GM12878 (cell line): ENCODE data around the gene CIROP. TPM values are rescaled to one million over a fixed set of nuclear protein-coding genes. Genes with fewer than 3 reads are reported as not detected.

ENCODE experiments used
- ATAC-seq: fragments of 200-7000 bp; cut with Tn5 transposase; 3 replicates; pipeline ENCODE4 v1.9.1; 2020; ENCODE audit warnings: mild to moderate bottlenecking, moderate library complexity
- BruUV-seq: library from RNA; stranded (reverse); fragments of 400-500 nt; replicated peaks from 2 replicates; lab custom pipeline; 2021; lab: Mats Ljungman, UMichigan
- CTCF ChIA-PET: fragments of 300-600 bp; sonication (Branson Sonifier 250); formaldehyde crosslinking; extraction: SDS; loops from one replicate; lab custom pipeline; 2021; ENCODE audit warnings: inconsistent platforms; lab: Yijun Ruan, JAX
- POLR2A ChIA-PET: fragments of 350-600 bp; formaldehyde crosslinking; extraction: SDS; loops from one replicate; lab custom pipeline; 2021; ENCODE audit warnings: inconsistent platforms; lab: Charles Lee
- RAD21 ChIA-PET: fragments of 300-600 bp; sonication (Branson Sonifier 250); formaldehyde crosslinking; loops from one replicate; lab custom pipeline; 2023; ENCODE audit warnings: antibody characterized with exemption; ENCODE audit not compliant: unreplicated experiment; lab: Charles Lee
- SMC1A ChIA-PET: fragments of 300-600 bp; sonication (Branson Sonifier 250); formaldehyde crosslinking; loops from one replicate; lab custom pipeline; 2023; ENCODE audit not compliant: unreplicated experiment, uncharacterized antibody; lab: Charles Lee
- DNase-seq: peaks from one replicate; pipeline ENCODE4 v3.0.0-alpha.2; 2011; ENCODE audit warnings: low read depth, low spot score
- FAIRE-seq: peaks from 3 replicates; lab custom pipeline; 2011; peaks lifted over from hg19 to GRCh38; lab: Jason Lieb, UNC
- H2AFZ ChIP-seq: 2 replicates; pipeline ENCODE4 v1.6.0; 2011; ENCODE audit warnings: low read depth, low read length, control low read depth; ENCODE audit not compliant: control insufficient read depth
- H3K27ac ChIP-seq: 2 replicates; pipeline ENCODE4 v1.5.1; 2011; ENCODE audit warnings: control low read depth; ENCODE audit not compliant: control insufficient read depth, insufficient read depth
- H3K27me3 ChIP-seq, 2 experiments: replicated peaks in 1 of 2; 2 replicates each; pipeline versions ENCODE4 v1.6.0 to v1.6.1; 2011; ENCODE audit warnings: low read length in 1 of 2; ENCODE audit not compliant: control insufficient read depth in 2 of 2, insufficient read depth in 2 of 2
- H3K36me3 ChIP-seq, 2 experiments: 2 replicates each; pipeline ENCODE4 v1.5.1; 2011; ENCODE audit warnings: low read length in 1 of 2; ENCODE audit not compliant: control insufficient read depth in 2 of 2, insufficient read depth in 2 of 2
- H3K4me1 ChIP-seq: 2 replicates; pipeline ENCODE4 v1.6.1; 2011; ENCODE audit warnings: mild to moderate bottlenecking, low read length, moderate library complexity, mixed read lengths; ENCODE audit not compliant: control insufficient read depth, insufficient read depth
- H3K4me2 ChIP-seq: 2 replicates; pipeline ENCODE4 v1.6.0; 2011; ENCODE audit warnings: control low read depth; ENCODE audit not compliant: control insufficient read depth, insufficient read depth
- H3K4me3 ChIP-seq: fragments of 200-600 bp; sonication (generic); 2 replicates; pipeline ENCODE4 v1.5.1; 2016
- H3K79me2 ChIP-seq: 2 replicates; pipeline ENCODE4 v1.6.0; 2011; ENCODE audit warnings: low read length; ENCODE audit not compliant: control insufficient read depth, insufficient read depth
- H3K9ac ChIP-seq: 2 replicates; pipeline ENCODE4 v1.8.0; 2011; ENCODE audit warnings: low read length, control low read depth, mixed read lengths; ENCODE audit not compliant: control insufficient read depth, insufficient read depth
- H3K9me3 ChIP-seq: replicated peaks from 3 replicates; pipeline ENCODE4 v1.5.1; 2011; ENCODE audit warnings: mild to moderate bottlenecking, low read length; ENCODE audit not compliant: control insufficient read depth, insufficient read depth
- H4K20me1 ChIP-seq: 2 replicates; pipeline ENCODE4 v1.6.0; 2011; ENCODE audit not compliant: control insufficient read depth, insufficient read depth
- BACH1 ChIP-seq: fragments of 450-650 bp; IDR thresholded peaks from 2 replicates; pipeline ENCODE4 v1.6.1; 2017; ENCODE audit warnings: mild to moderate bottlenecking, borderline replicate concordance
- BCL3 ChIP-seq: IDR thresholded peaks from 2 replicates; pipeline ENCODE4 v1.6.1; 2011; ENCODE audit warnings: borderline replicate concordance, low read depth, mild to moderate bottlenecking, moderate library complexity, low read length; ENCODE audit not compliant: insufficient read depth, poor library complexity, severe bottlenecking
- CEBPB ChIP-seq, 2 experiments: fragments of 150-350 bp in 1 of 2; IDR thresholded peaks; 2 replicates each; pipeline ENCODE4 v1.6.1; 2012 to 2014; ENCODE audit warnings: low read depth in 2 of 2, low read length in 2 of 2, borderline replicate concordance in 1 of 2, inconsistent platforms in 1 of 2
- ELK1 ChIP-seq: IDR thresholded peaks from 2 replicates; pipeline ENCODE4 v1.6.1; 2012; ENCODE audit warnings: low read depth, low read length, improper control_type of control experiment
- MTA3 ChIP-seq: IDR thresholded peaks from 2 replicates; pipeline ENCODE4 v1.6.1; 2012; ENCODE audit warnings: low read length, inconsistent platforms, borderline replicate concordance
- MXI1 ChIP-seq: fragments of 150-350 bp; IDR thresholded peaks from 2 replicates; pipeline ENCODE4 v1.6.1; 2011; ENCODE audit warnings: low read depth, mild to moderate bottlenecking, inconsistent platforms, low read length, improper control_type of control experiment
- RB1 ChIP-seq: fragments of 450-650 bp; formaldehyde crosslinking; IDR thresholded peaks from 2 replicates; pipeline ENCODE4 v1.6.1; 2017; ENCODE audit warnings: mild to moderate bottlenecking, borderline replicate concordance
- SIN3A ChIP-seq: IDR thresholded peaks from 2 replicates; pipeline ENCODE4 v1.6.1; 2012; ENCODE audit warnings: low read depth, low read length, improper control_type of control experiment
- SMARCA5 ChIP-seq: fragments of 450-650 bp; IDR thresholded peaks from 2 replicates; pipeline ENCODE4 v1.6.1; 2017; ENCODE audit warnings: mild to moderate bottlenecking
- STAT1 ChIP-seq: fragments of 450-650 bp; conservative IDR thresholded peaks from 2 replicates; pipeline ENCODE4 v1.6.1; 2014; ENCODE audit warnings: antibody characterized with exemption, mild to moderate bottlenecking
- ZNF274 ChIP-seq: IDR thresholded peaks from one replicate; pipeline ENCODE4 v1.8.0; 2011; ENCODE audit not compliant: insufficient read length, insufficient read depth
- WGBS: methylation state at CpG from one replicate; pipeline ENCODE4 v1.1.6; 2016; ENCODE audit warnings: low lambda C conversion rate; ENCODE audit not compliant: insufficient replicate concordance, insufficient coverage; ENCODE audit errors: missing lambda C conversion rate; 5-methylcytosine and 5-hydroxymethylcytosine counted together
- in situ Hi-C: fragments of 300-500 bp; cut with MboI; formaldehyde crosslinking; loops from 9 replicates; pipeline ENCODE4 v1.14.3; 2018; ENCODE audit warnings: mixed read lengths
- intact Hi-C: fragments of 100-400 bp; cut with micrococcal nuclease; formaldehyde crosslinking; loops from one replicate; pipeline ENCODE4 v1.14.2; 2022; ENCODE audit not compliant: unreplicated experiment
- polyA plus RNA-seq, 11 experiments: library from polyadenylated mRNA; depleted of rRNA in 4 of 11; unstranded in 6 of 11; stranded (reverse) in 5 of 11; fragments of >200 nt; fragmentation: Nextera tagmentation in 4 of 11; fragmentation: Illumina TruSeq in 1 of 11; extraction: Ambion mirVana in 4 of 11; extraction: Trizol in 1 of 11; gene quantifications; 1 replicate in 1 of 11; 2 replicates in 10 of 11; pipeline versions ENCODE4 v1.2.1 to v1.2.3, GENCODE V29; 2011 to 2016; ENCODE audit warnings: inconsistent platforms in 2 of 11, missing spikeins in 2 of 11, low read depth in 1 of 11
- total RNA-seq, 4 experiments: library from RNA; depleted of rRNA in 3 of 4; stranded (reverse); fragments of >200 nt in 3 of 4; fragmentation: Illumina TruSeq in 1 of 4; extraction: Trizol in 1 of 4; gene quantifications; 2 replicates each; pipeline versions ENCODE4 v1.2.1 to v1.2.3, GENCODE V29; 2013 to 2021

Gene CIROP
- total and polyA plus RNA-seq, 10 of the 15 experiments (the other 5 are each of a cell fraction or from before 2014, with no cell fraction given): not detected

GRCh38 chr14:23105348-23105824, 597 bp upstream of the CIROP start:
- ChIA-PET CTCF (no interaction called here), SMC1A (no interaction called here), RAD21 (interaction anchor here (0.7 kb wide), 1 partner anchor 47 kb away, joined by 7 read pairs; no protein-coding TSS in a partner anchor)
- Histone ChIP-seq H3K36me3 (no peaks in the 10 kb centered on the region), H3K9ac (no peak overlapping the region), H3K4me1 (no peaks in the 10 kb centered on the region), H3K4me3 (no peak overlapping the region)
- no peak for FAIRE-seq
- no peak for ATAC-seq
- intact Hi-C loops: no loop called here
- no TSS peak for BruUV-seq
- TF ChIP-seq CEBPB (IDR thresholded peaks at IDR 0.05; ENCODE audit: borderline replicate concordance in 1 of 2, low read depth in 2 of 2, low read length in 2 of 2) (no peak), STAT1 (no peak), ELK1 (no peak), SIN3A (no peak), SMARCA5 (no peak), MXI1 (no peak), BACH1 (no peak), ZNF274 (no peak), RB1 (no peak), BCL3 (no peak), MTA3 (no peak)
- TF ChIP-seq, all 136 proteins: peak for 0
- Histone ChIP-seq H3K9me3 (no peaks in the 10 kb centered on the region), H3K27me3 (no peaks in the 10 kb centered on the region), H2AFZ (no peak overlapping the region), H3K4me2 (no peak overlapping the region), H3K79me2 (no peaks in the 10 kb centered on the region), H4K20me1 (no peaks in the 10 kb centered on the region; the same call in 1 of the 2 replicates), H3K27ac (no peak overlapping the region)
- POLR2A ChIA-PET: interaction anchor here (0.7 kb wide), 2 partner anchors 131 to 467 kb away, joined by 3 to 4 read pairs; no protein-coding TSS in a partner anchor
- DNase-seq: no peak
- WGBS: 55% methylated on average over 4 of the region's 4 CpGs
- in situ Hi-C loops: no loop called here
